Fibroblast of the conjunctiva (primary cell): ENCODE measurements around the gene ROMO1.
A peak's percentile ranks its signal among the peaks of the same experiment; 100 is the strongest.
"Not testable (repeated sequence)": the region's sequence is repeated elsewhere in the genome, so short reads cannot be mapped to it uniquely, and the experiment has no call there.

Source experiments
- DNase-seq: peaks from one replicate; pipeline ENCODE4 v3.0.0-alpha.2; 2010; ENCODE audit warnings: low read depth

Gene ROMO1

GRCh38 chr20:35681960-35682359 lies 17.2 kb upstream of the ROMO1 start:
- no peak for DNase-seq

- DNase-seq = not testable (repeated sequence)
Measured at GRCh38 chr20:35685368-35685767, 13.8 kb upstream of the ROMO1 start.

GRCh38 chr20:35686872-35687271 lies 12.3 kb upstream of the ROMO1 start:
- not testable (repeated sequence) for DNase-seq

- no peak for DNase-seq
Measured at GRCh38 chr20:35690265-35690664, 8.9 kb upstream of the ROMO1 start.

GRCh38 chr20:35695245-35695749 lies 3.9 kb upstream of the ROMO1 start:
- no peak for DNase-seq

- no peak for DNase-seq
Measured at GRCh38 chr20:35695978-35696377, 3.2 kb upstream of the ROMO1 start.

GRCh38 chr20:35697696-35698297 lies 1.4 kb upstream of the ROMO1 start:
- no peak for DNase-seq

GRCh38 chr20:35698298-35699126 lies 693 bp upstream of the ROMO1 start:
- DNase-seq = no peak

GRCh38 chr20:35699957-35700624 lies 886 bp downstream of the ROMO1 start:
- no peak for DNase-seq

- DNase-seq = no peak
Measured at GRCh38 chr20:35700625-35701148, 1.5 kb downstream of the ROMO1 start.

GRCh38 chr20:35702051-35702823 lies 3.0 kb downstream of the ROMO1 start:
- peak; percentile 23 for DNase-seq

GRCh38 chr20:35702824-35703695 lies 3.9 kb downstream of the ROMO1 start:
- DNase-seq = no peak

- no peak for DNase-seq
Measured at GRCh38 chr20:35704514-35705261, 5.5 kb downstream of the ROMO1 start.

GRCh38 chr20:35705894-35706293 lies 6.7 kb downstream of the ROMO1 start:
- DNase-seq = not testable (repeated sequence)

- DNase-seq = not testable (repeated sequence)
Measured at GRCh38 chr20:35706591-35707529, 7.7 kb downstream of the ROMO1 start.

- no peak for DNase-seq
Measured at GRCh38 chr20:35708502-35708901, 9.3 kb downstream of the ROMO1 start.

GRCh38 chr20:35709259-35709658 lies 10.1 kb downstream of the ROMO1 start:
- DNase-seq = no peak

GRCh38 chr20:35710039-35710438 lies 10.8 kb downstream of the ROMO1 start:
- no peak for DNase-seq
